H1 (cell line): ENCODE data around the gene SOAT2. TPM values are rescaled to one million over a fixed set of nuclear protein-coding genes. Genes with fewer than 3 reads are reported as not detected.

Source experiments
- BACH1 ChIP-seq: IDR thresholded peaks from 2 replicates; pipeline ENCODE4 v1.6.1; 2012; ENCODE audit warnings: low read length, improper control_type of control experiment
- CHD7 ChIP-seq: fragments of 300-600 bp; sonication (generic); IDR thresholded peaks from 2 replicates; pipeline ENCODE4 v1.7.1; 2012; ENCODE audit warnings: low read length, moderate library complexity, mild to moderate bottlenecking, inconsistent platforms; ENCODE audit not compliant: insufficient replicate concordance
- CTCF ChIP-seq, 3 experiments: IDR thresholded peaks; 1 replicate in 2 of 3; 2 replicates in 1 of 3; pipeline versions ENCODE4 v1.5.1 to v1.6.1; 2011; ENCODE audit warnings: low read length in 3 of 3, mild to moderate bottlenecking in 3 of 3, inconsistent platforms in 2 of 3, low read depth in 1 of 3, moderate library complexity in 1 of 3; ENCODE audit not compliant: insufficient read depth in 1 of 3; ENCODE audit errors: control extremely low read depth in 1 of 3
- EP300 ChIP-seq, 2 experiments: IDR thresholded peaks; 1 replicate in 1 of 2; 2 replicates in 1 of 2; pipeline ENCODE4 v1.6.1; 2011 to 2012; ENCODE audit warnings: low read depth in 2 of 2, low read length in 2 of 2, mild to moderate bottlenecking in 2 of 2, borderline replicate concordance in 1 of 2, inconsistent platforms in 1 of 2, moderate library complexity in 1 of 2
- FOSL1 ChIP-seq: IDR thresholded peaks from 2 replicates; pipeline ENCODE4 v1.6.1; 2011; ENCODE audit warnings: mild to moderate bottlenecking, low read depth, low read length, moderate library complexity; ENCODE audit not compliant: insufficient read depth
- SP1 ChIP-seq: IDR thresholded peaks from 2 replicates; pipeline ENCODE4 v1.6.1; 2011; ENCODE audit warnings: low read depth, low read length
- polyA plus RNA-seq, 7 experiments: library from polyadenylated mRNA; depleted of rRNA in 3 of 7; stranded (reverse) in 5 of 7; unstranded in 2 of 7; fragments of >200 nt in 5 of 7; fragments of 200-250 nt in 2 of 7; gene quantifications; 1 replicate in 5 of 7; 2 replicates in 1 of 7; 4 replicates in 1 of 7; pipeline versions ENCODE4 v1.2.1 to v1.2.3, GENCODE V29; 2011 to 2013; ENCODE audit warnings: missing spikeins in 2 of 7, mixed read lengths in 2 of 7
- total RNA-seq: library from RNA; stranded (reverse); fragmentation: NEBNext Ultra II Directional; extraction: Animal tissue kit (Norgen Biotek cat#: 25700); gene quantifications from 2 replicates; pipeline ENCODE4 v1.2.1, GENCODE V29; 2021

SOAT2 gene
- total and polyA plus RNA-seq, 2 of the 8 experiments (the other 6 are each of a cell fraction or from before 2014, with no cell fraction given) = 0.08 TPM; not detected in 1

- TF ChIP-seq CHD7 (no peak), EP300 (IDR thresholded peaks at IDR 0.05; ENCODE audit: borderline replicate concordance in 1 of 2, low read depth in 2 of 2, low read length in 2 of 2) (no peak), BACH1 (no peak), CTCF (IDR thresholded peaks at IDR 0.05; ENCODE audit: control extremely low read depth in 1 of 3, insufficient read depth in 1 of 3, low read depth in 1 of 3, low read length in 3 of 3) (no peak), FOSL1 (no peak), SP1 (no peak)
Observed at GRCh38 chr12:53074999-53075370, 28.3 kb upstream of the SOAT2 start (continued).
